HG03378 (cell line): ENCODE results near the gene TBX21.
A peak's percentile ranks its signal among the peaks of the same experiment; 100 is the strongest.
"Not testable (repeated sequence)": the region's sequence is repeated elsewhere in the genome, so short reads cannot be mapped to it uniquely, and the experiment has no call there.

Experiments
- ATAC-seq: cut with Tn5 transposase; IDR thresholded peaks from one replicate; pipeline ENCODE4 v1.9.1; 2021; ENCODE audit warnings: mild to moderate bottlenecking, moderate library complexity; ENCODE audit not compliant: unreplicated experiment

TBX21 gene

GRCh38 chr17:47729476-47729875, 3.6 kb upstream of the TBX21 start:
- ATAC-seq: no peak

GRCh38 chr17:47730681-47731080, 2.4 kb upstream of the TBX21 start:
- ATAC-seq: no peak

- ATAC-seq: no peak
Observed at GRCh38 chr17:47731396-47731795, 1.6 kb upstream of the TBX21 start.

- no peak for ATAC-seq
Observed at GRCh38 chr17:47732399-47733046, 513 bp upstream of the TBX21 start.

- ATAC-seq: no peak
Observed at GRCh38 chr17:47733674-47734410, 806 bp downstream of the TBX21 start.

GRCh38 chr17:47735139-47735464, 2.1 kb downstream of the TBX21 start:
- ATAC-seq: no peak

- peak; percentile 64 for ATAC-seq
Observed at GRCh38 chr17:47735536-47736011, 2.5 kb downstream of the TBX21 start.

GRCh38 chr17:47736501-47737495, 3.8 kb downstream of the TBX21 start:
- no peak for ATAC-seq

- no peak for ATAC-seq
Observed at GRCh38 chr17:47738178-47738577, 5.1 kb downstream of the TBX21 start.

- no peak for ATAC-seq
Observed at GRCh38 chr17:47739150-47739549, 6.1 kb downstream of the TBX21 start.

- not testable (repeated sequence) for ATAC-seq
Observed at GRCh38 chr17:47739945-47740344, 6.9 kb downstream of the TBX21 start.

- no peak for ATAC-seq
Observed at GRCh38 chr17:47741109-47741792, 8.2 kb downstream of the TBX21 start.

GRCh38 chr17:47741793-47742145, 8.7 kb downstream of the TBX21 start:
- no peak for ATAC-seq

GRCh38 chr17:47742319-47743181, 9.5 kb downstream of the TBX21 start:
- no peak for ATAC-seq

GRCh38 chr17:47744168-47745036, 11.4 kb downstream of the TBX21 start:
- no peak for ATAC-seq

- ATAC-seq: no peak
Observed at GRCh38 chr17:47745037-47745380, 12.0 kb downstream of the TBX21 start.

- no peak for ATAC-seq
Observed at GRCh38 chr17:47751471-47751870, 18.4 kb downstream of the TBX21 start.

GRCh38 chr17:47757386-47757785, 24.4 kb downstream of the TBX21 start:
- ATAC-seq: no peak
